T-helper 22 cell (primary cell): ENCODE measurements around the gene MRPS10.
"Not testable (repeated sequence)": the region's sequence is repeated elsewhere in the genome, so short reads cannot be mapped to it uniquely, and the experiment has no call there.

ENCODE experiments used
- DNase-seq: peaks from one replicate; pipeline ENCODE4 v3.0.0-alpha.2; 2020; ENCODE audit warnings: low read depth

Gene MRPS10

DNA sequence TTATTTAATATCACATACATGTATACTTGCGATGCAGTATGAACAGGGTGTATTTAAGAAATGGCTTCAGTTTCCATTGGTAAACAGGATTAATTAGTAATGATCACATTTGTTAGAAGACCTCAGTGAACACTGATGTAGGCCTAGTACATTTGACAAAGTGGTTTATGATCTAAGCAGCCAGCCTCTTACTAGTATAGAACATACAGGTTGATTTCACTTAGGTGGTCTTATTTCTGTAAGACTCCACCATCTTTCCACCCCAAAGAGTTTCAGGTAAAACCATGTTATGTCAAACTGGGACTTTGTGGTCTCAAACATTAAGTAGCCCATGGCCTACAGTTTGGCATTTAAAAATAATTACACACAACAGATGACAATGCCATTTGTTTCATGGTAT, 20.2 kb upstream of the MRPS10 start:
- DNase-seq = no peak

DNA sequence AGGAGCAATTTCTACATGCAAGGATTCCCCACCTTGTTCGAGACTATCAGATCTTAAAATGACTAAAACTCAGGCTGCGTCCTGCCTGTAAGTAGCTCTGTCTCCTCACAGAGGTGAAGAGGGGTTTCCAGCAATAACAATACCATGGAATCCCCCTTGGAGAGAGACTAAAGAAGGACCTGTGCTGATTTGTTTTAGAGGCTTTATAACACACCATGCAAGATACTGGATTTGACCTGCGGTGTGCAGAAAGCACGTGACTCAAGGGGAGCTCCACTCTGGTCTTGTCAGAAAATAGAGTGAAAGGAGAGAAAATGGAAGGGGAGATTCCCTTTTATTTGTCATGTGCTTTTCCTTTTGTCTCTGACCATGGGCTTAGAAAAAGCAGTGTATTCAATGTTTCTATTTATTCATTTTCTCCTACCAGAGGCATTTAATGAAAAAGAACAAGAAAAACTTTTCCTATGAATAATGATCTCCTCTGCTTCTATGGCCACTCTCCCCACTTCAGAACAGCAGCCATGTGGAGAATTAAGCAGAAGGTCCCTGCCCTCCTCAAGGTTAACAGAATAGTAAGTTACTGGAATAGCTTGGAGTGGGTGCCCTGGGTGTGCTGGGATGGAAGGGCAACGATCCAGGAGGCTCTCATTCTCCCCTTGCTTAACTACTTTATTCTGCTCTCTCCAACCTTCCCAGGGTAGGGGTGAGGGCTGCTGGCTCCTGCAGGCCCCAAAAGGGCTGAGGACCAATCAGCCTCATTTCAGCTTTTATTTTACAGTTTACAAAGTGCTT, 19.2 kb upstream of the MRPS10 start:
- no peak for DNase-seq

- DNase-seq = no peak
These were observed 18.4 kb upstream of the MRPS10 start for GRCh38 chr6:42236030-42236429.

- DNase-seq = no peak
These were observed 14.4 kb upstream of the MRPS10 start for GRCh38 chr6:42232035-42232434.

DNA sequence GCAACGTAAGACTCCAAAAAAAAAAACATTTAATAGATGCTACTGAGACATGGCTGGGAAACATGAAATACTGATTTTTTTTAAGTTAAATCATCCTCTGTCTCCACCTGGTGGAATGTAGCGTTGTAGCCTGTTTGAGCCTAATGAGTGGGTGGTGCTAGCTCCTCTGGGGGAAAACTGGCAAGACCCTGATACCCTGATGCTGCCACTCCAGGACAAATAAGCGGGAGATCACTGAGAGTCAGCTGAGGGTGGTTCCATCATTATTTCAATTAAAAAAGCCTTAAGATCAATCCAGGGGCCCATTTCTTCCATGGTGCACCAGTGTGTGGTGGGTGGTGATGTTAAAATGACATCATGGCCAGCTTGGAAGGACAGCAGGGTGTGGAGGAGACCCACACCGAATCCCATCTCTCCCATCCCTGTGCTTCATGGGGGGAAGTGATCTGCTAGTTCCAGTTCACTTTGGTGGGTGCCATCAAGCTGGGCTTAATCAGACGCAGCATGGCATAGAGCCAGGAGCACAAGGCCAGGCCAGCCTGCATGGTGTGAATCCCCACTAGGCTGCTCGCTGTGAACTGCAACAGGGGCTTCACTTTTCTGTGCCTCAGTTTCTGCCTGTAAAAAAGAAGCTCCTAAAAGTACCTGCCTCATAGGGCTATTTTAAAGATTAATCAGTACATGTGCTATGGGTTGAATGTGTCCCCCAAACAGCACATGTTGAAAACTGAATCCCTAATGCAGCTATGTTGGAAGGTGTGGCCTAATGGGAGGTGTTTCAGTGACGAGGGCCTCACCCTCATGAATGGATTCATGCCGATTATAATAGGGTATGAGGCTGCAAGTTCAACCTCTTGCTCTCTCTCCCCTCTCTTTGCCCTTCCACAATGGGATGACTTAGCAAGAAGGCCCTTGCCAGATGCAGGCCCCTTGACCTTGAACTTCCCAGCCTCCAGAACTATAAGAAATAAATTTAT, 13.0 kb upstream of the MRPS10 start:
- DNase-seq = no peak

DNA sequence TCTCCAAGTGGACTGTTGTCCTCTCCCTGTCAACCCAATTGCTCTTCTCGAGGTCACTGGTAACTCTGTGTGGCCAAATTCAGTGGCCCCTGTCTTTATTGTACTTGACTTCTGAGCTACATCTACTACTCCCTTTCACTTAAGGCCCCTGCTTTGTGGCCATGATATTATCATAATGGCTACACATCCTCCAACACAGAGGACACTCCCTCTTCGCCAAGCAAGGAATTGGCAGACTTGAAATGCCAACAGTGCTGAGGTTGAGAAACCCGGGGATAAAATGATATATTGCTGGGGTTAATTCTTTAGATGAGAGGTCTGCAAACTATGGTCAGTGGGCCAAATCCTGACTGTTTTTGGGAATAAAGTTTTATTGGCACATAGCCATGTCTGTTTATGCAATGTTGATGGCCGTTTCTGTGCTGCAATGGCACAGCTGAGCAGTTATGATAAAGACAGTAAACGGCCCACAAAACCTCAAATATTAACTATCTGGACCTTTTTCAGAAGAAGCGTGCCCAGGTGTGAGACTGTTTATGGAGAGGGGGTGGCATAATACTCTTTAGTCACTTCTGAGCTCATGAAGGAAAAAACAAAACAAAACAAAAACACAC, 12.0 kb upstream of the MRPS10 start:
- DNase-seq = no peak

DNA sequence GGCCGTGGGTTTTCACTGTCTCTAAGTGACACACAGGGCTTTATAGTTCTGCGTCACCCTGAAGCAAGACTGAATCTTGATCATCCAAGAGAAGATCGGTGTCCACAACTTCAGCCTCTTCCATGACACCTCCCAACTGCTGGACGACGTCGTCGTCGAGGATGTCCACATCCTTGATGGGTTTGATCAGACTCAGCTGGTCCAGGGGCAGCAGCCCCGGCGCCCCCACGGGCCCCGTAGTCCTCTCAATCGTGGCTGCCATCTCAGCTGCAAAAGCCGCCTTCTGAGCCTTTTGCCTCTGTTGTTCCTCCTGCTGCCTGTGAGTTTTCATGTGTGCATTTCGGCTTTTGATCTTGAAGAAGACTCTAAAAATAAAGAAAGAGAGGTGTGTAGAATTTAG, 10.6 kb upstream of the MRPS10 start:
- no peak for DNase-seq

- no peak for DNase-seq
These were observed 9.7 kb upstream of the MRPS10 start for GRCh38 chr6:42227173-42227850.

DNA sequence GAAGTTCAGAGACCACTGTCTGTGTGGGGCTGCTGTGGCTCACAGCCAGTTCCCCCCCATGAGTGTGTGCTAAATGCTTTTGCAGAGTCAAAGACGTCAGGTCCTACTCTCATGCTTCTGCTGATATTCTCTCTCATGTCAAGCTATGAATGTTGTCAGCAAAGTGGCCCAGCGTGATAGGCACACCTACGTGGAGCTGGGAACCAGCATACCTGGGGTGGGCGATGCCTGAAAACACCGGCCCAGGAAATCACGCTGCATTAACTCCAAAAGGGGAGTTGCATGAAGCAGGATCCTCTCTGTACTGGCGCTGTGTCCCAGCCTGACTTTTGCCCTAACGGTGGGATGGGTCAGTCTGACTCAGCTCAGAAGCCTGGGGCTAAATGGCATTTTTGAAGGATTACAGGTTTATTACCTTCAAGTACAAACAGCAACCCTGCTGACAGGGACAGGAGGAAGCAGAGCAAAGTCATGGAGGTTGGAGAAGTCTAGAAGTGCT, 9.0 kb upstream of the MRPS10 start:
- no peak for DNase-seq

- DNase-seq = no peak
These were observed 8.5 kb upstream of the MRPS10 start for GRCh38 chr6:42226161-42226611.

- no peak for DNase-seq
These were observed 7.8 kb upstream of the MRPS10 start for GRCh38 chr6:42225419-42225818.

DNA sequence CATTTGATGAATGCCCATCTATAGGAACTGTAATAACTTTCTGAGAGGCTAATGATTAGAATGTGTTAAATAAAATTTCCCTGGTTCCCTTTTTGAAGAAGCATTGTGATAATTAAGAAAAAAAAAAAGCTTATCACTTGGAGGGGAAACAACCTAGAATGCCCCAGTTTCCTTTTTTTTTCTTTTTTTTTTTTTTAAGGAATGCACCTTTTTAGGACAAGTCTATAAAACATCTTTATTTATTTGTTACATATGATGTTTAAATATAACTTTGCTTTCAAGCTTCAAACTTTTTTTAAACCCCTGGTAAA, 7.3 kb upstream of the MRPS10 start:
- DNase-seq = no peak

- no peak for DNase-seq
These were observed 6.8 kb upstream of the MRPS10 start for GRCh38 chr6:42224222-42225028.

DNA sequence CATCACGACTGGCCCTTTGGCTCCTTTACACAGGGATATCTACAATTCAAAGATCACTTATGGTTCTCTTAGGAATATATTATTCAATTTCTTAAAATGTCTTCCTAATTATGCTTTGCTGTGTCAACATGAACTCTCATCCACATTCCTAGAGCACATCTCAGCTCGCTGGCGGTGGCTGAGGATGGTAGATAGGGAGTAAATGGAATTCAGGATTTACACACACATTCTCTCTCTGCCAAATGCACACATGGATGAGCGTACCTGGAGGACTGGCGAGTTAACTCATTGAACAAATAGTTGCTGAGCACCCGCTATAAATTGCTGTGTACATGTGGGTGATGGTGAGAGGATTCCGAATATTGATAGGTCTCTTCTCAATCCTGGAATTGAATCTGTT, 4.8 kb upstream of the MRPS10 start:
- DNase-seq = no peak

DNA sequence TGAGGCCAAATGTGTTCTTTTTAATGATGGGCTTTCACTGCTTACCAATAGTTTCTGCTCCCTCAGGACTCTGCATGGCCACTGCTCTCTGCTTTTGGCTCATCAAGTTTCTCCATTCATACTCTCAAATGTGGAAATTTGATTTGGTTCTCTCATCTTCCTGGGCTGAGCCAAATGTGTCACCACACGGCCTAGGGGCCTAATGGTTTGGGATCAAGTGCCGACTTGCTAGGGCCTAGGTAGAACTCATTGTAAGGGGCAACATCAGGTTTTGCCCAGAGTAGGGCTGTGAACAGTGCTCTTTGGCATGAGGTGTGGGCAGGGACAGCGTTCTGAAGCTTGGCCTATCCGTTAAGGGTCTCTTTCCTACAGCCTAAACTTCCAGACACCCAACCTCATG, 3.9 kb upstream of the MRPS10 start:
- no peak for DNase-seq

DNA sequence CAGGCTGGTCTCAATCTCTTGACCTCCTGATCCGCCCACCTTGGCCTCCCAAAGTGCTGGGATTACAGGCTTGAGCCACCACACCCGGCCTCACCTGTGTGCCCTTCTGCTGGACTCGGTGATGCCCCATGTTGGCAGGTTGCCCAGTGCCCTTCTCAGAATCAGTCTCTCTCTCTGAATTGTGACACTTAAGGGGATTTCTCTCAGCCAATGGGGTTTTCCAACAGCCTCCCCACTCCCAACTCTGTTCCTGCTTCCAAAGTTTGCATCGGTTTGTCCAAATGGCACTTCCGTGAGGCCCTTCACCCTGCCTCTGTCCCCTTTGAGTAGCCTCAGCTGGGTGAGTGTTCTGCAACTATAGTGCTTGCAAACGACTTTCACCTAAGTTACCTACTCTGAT, 3.1 kb upstream of the MRPS10 start:
- DNase-seq = no peak

DNA sequence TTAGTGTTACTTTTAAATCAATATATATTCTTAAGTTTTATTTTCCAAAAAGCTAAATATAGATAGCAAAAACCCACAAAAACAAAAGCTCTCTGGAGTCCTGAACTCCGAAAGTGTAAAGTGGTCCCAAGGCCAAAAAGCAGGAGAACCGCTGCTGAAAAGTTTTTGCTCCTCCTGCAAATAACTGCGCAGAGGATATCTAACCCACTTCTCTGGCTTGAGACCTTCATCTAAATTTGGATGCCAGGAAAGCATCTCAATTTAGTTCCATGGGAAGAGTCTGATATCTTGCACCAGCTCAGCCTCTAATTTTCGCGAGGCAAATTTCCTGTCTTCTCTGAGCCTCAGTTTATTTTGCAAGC, 523 bp downstream of the MRPS10 start:
- no peak for DNase-seq

DNA sequence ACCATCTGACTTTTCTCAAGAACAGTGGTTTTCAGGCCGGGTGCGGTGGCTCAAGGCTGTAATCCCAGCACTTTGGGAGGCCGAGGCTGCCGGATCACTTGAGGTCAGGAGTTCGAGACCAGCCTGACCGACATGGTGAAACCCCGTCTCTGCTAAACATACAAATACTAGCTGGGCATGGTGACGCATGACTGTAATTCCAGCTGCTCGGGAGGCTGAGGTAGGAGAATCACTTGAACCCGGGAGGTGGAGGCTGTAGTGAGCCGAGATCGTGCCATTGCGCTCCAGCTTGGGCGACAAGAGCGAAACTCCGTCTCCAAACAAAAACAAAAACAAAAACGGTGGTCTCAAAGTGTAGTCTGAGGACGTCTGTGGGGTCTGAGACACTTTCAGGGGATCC, 1.2 kb downstream of the MRPS10 start:
- not testable (repeated sequence) for DNase-seq

- DNase-seq = no peak
These were observed 5.2 kb downstream of the MRPS10 start for GRCh38 chr6:42212442-42212841.

GRCh38 chr6:42211726-42212125, 5.9 kb downstream of the MRPS10 start:
- DNase-seq = no peak

- no peak for DNase-seq
These were observed 7.1 kb downstream of the MRPS10 start for GRCh38 chr6:42210551-42210950.
